B cell (primary cell): ENCODE measurements around the gene POU3F4. TPM values are rescaled to one million over a fixed set of nuclear protein-coding genes. Genes with fewer than 3 reads are reported as not detected.

Source experiments
- ATAC-seq: fragments of 200-7000 bp; cut with Tn5 transposase; one replicate; pipeline ENCODE4 v1.10.0; 2021; ENCODE audit warnings: low read depth, mild to moderate bottlenecking, moderate number of reproducible peaks, moderate library complexity
- CTCF ChIA-PET: fragments of 350-600 bp; sonication (Branson Sonifier 250); formaldehyde crosslinking; loops from one replicate; lab custom pipeline; 2021; ENCODE audit warnings: antibody characterized with exemption, inconsistent platforms; lab: Charles Lee
- POLR2A ChIA-PET: fragments of 350-600 bp; sonication (Branson Sonifier 250); formaldehyde crosslinking; loops from one replicate; lab custom pipeline; 2021; ENCODE audit warnings: antibody characterized with exemption; lab: Charles Lee
- DNase-seq: peaks from one replicate; pipeline ENCODE4 v3.0.0; 2013
- H2AFZ ChIP-seq: 2 replicates; pipeline ENCODE4 v1.6.1; 2012; ENCODE audit warnings: mild to moderate bottlenecking, low read depth, low read length; ENCODE audit not compliant: insufficient read depth, poor library complexity, severe bottlenecking
- H3K27ac ChIP-seq, 2 donors: 1 replicate in 1 of 2; 2 replicates in 1 of 2; pipeline ENCODE4 v1.5.1; 2012 to 2013; ENCODE audit warnings: low read length in 2 of 2, mild to moderate bottlenecking in 2 of 2, moderate library complexity in 1 of 2
- H3K27me3 ChIP-seq, 4 experiments: fragments of 200-600 bp in 1 of 4; sonication (generic) in 1 of 4; replicated peaks in 1 of 4; 1 replicate in 2 of 4; 2 replicates in 2 of 4; pipeline versions ENCODE4 v1.6.1 to v1.7.0; 2013 to 2016; ENCODE audit warnings: low read length in 3 of 4, mild to moderate bottlenecking in 2 of 4, mixed read lengths in 1 of 4, moderate library complexity in 1 of 4; ENCODE audit not compliant: insufficient read depth in 4 of 4, control insufficient read depth in 3 of 4; ENCODE audit errors: control extremely low read depth in 1 of 4
- H3K36me3 ChIP-seq, 2 experiments: replicated peaks in 1 of 2; 1 replicate in 1 of 2; 2 replicates in 1 of 2; pipeline versions ENCODE4 v1.6.1 to v1.7.1; 2013; ENCODE audit warnings: low read length in 1 of 2; ENCODE audit not compliant: insufficient read depth in 2 of 2, control insufficient read depth in 1 of 2; ENCODE audit errors: control extremely low read depth in 1 of 2, extremely low read depth in 1 of 2
- H3K4me1 ChIP-seq, 2 donors: fragments of 200-600 bp in 1 of 2; sonication (generic) in 1 of 2; 1 replicate in 1 of 2; 2 replicates in 1 of 2; pipeline versions ENCODE4 v1.5.1 to v1.6.1; 2013 to 2017; ENCODE audit warnings: low read length in 2 of 2; ENCODE audit not compliant: control insufficient read depth in 2 of 2, insufficient read depth in 2 of 2
- H3K4me2 ChIP-seq: replicated peaks from 2 replicates; pipeline ENCODE3; 2012; ENCODE audit warnings: mild to moderate bottlenecking, low read depth, low read length; ENCODE audit not compliant: poor library complexity, severe bottlenecking
- H3K4me3 ChIP-seq, 5 experiments: fragments of 200-600 bp in 1 of 5; sonication (generic) in 1 of 5; 1 replicate in 3 of 5; 2 replicates in 2 of 5; pipeline versions ENCODE4 v1.5.1 to v1.7.0; 2011 to 2016; ENCODE audit warnings: low read length in 4 of 5, mild to moderate bottlenecking in 4 of 5, low read depth in 2 of 5, control low read depth in 1 of 5, moderate library complexity in 1 of 5; ENCODE audit not compliant: insufficient read depth in 1 of 5; ENCODE audit errors: control extremely low read depth in 1 of 5, extremely low read depth in 1 of 5
- H3K79me2 ChIP-seq: fragments of 200-600 bp; sonication (generic); one replicate; pipeline ENCODE4 v1.6.0; 2016; ENCODE audit warnings: low read length; ENCODE audit not compliant: control insufficient read depth, insufficient read depth
- H3K9ac ChIP-seq: fragments of 200-600 bp; sonication (generic); 2 replicates; pipeline ENCODE4 v1.6.1; 2017; ENCODE audit warnings: mild to moderate bottlenecking, low read length, moderate library complexity
- H3K9me3 ChIP-seq, 3 donors: one replicate each; pipeline versions ENCODE4 v1.6.1 to v1.7.1; 2013; ENCODE audit warnings: low read length in 2 of 3; ENCODE audit not compliant: control insufficient read depth in 2 of 3, insufficient read depth in 1 of 3; ENCODE audit errors: control extremely low read depth in 1 of 3
- H4K20me1 ChIP-seq: 2 replicates; pipeline ENCODE4 v1.6.0; 2012; ENCODE audit warnings: mild to moderate bottlenecking, low read length; ENCODE audit not compliant: insufficient read depth, control insufficient read depth, poor library complexity, severe bottlenecking
- H3K27ac Mint-ChIP-seq: one replicate; pipeline ENCODE4 v1.8.0; 2021; ENCODE audit warnings: mixed read lengths
- H3K27me3 Mint-ChIP-seq: one replicate; pipeline ENCODE4 v1.8.0; 2021; ENCODE audit warnings: mixed read lengths
- H3K4me1 Mint-ChIP-seq: one replicate; pipeline ENCODE4 v1.8.0; 2021; ENCODE audit warnings: mixed read lengths
- H3K4me3 Mint-ChIP-seq: one replicate; pipeline ENCODE4 v1.8.0; 2021; ENCODE audit warnings: mixed read lengths
- H3K9me3 Mint-ChIP-seq: one replicate; pipeline ENCODE4 v1.8.0; 2022; ENCODE audit warnings: mixed read lengths; ENCODE audit not compliant: insufficient read depth
- EZH2 ChIP-seq: IDR thresholded peaks from 2 replicates; pipeline ENCODE4 v1.6.1; 2012; ENCODE audit warnings: borderline replicate concordance, low read depth, mild to moderate bottlenecking, moderate library complexity, low read length; ENCODE audit not compliant: insufficient read depth, poor library complexity, severe bottlenecking
- WGBS: methylation state at CpG from one replicate; pipeline ENCODE4 v1.1.5; 2013; ENCODE audit warnings: missing lambda C conversion rate; ENCODE audit not compliant: insufficient coverage; 5-methylcytosine and 5-hydroxymethylcytosine counted together
- intact Hi-C: fragments of 100-400 bp; cut with micrococcal nuclease; formaldehyde crosslinking; loops from one replicate; pipeline ENCODE4 v1.10.0; 2022
- polyA plus RNA-seq: library from polyadenylated mRNA; depleted of rRNA; stranded (reverse); fragments of >200 nt; gene quantifications from 2 replicates; pipeline ENCODE4 v1.2.3, GENCODE V29; 2012
- total RNA-seq, 2 donors: library from RNA; stranded (reverse); fragments of 120-200 nt in 1 of 2; gene quantifications; 1 replicate in 1 of 2; 2 replicates in 1 of 2; pipeline versions ENCODE4 v1.2.3 to v1.2.4, GENCODE V29; 2013 to 2022
- TF ChIP-seq, protein P1 (sequence below): fragments of 200-600 bp; IDR thresholded peaks from one replicate; pipeline ENCODE4 v1.8.0; 2022; ENCODE audit warnings: antibody characterized with exemption, mild to moderate bottlenecking

Gene POU3F4
- total and polyA plus RNA-seq, 2 donors (not counting 1 experiment from before 2014, with no cell fraction given) = not detected

DNA sequence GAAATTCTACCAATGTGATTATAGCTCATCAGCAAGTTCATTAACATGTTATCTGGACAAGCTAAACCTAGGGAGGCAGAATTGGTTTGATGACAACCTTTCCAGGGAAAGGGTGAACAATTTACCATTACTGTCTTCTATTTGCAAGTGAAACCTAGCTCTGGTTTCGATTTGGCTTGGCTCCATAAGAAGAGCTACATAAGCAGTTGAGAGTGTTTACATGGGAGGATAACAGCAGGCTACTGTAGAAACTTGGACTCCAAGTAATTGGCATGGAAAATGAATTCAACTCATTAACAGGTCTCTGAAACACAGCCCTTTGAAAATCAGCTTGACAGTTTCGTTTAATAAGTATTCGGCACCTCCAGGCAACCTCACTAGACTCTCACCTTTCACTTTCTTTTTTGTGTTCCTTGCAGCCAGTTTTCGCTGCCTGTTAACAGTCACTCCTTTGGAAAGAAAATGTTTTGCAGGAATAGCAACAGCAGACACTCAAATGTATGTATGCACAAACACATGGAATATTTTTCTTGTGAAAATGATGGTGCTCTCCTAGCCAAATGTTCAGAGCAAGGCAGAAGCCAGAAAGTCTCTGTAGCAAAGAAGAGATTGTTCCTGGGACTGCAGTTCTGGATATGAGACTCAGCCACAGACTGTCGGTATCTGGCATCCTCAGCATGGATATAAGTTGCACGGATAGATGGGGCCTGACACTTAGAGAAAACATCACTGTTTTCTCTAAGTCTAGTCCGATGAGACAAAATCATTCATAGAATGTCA lies 27.5 kb downstream of the POU3F4 start:
- H4K20me1 ChIP-seq = no peaks in the 10 kb centered on the region
- WGBS = no CpG with 5 or more reads among the region's 7 CpGs
- peak overlapping the region; percentile 78 for H3K4me3 Mint-ChIP-seq
- CTCF ChIA-PET = no interaction called here
- peak overlapping the region in 4 of 5 experiments; percentile 4 to 53 (median 38) for H3K4me3 ChIP-seq
- peak overlapping the region; percentile 44 for H3K9ac ChIP-seq
- TF ChIP-seq EZH2 = no peak
- TF ChIP-seq, protein P1, sequence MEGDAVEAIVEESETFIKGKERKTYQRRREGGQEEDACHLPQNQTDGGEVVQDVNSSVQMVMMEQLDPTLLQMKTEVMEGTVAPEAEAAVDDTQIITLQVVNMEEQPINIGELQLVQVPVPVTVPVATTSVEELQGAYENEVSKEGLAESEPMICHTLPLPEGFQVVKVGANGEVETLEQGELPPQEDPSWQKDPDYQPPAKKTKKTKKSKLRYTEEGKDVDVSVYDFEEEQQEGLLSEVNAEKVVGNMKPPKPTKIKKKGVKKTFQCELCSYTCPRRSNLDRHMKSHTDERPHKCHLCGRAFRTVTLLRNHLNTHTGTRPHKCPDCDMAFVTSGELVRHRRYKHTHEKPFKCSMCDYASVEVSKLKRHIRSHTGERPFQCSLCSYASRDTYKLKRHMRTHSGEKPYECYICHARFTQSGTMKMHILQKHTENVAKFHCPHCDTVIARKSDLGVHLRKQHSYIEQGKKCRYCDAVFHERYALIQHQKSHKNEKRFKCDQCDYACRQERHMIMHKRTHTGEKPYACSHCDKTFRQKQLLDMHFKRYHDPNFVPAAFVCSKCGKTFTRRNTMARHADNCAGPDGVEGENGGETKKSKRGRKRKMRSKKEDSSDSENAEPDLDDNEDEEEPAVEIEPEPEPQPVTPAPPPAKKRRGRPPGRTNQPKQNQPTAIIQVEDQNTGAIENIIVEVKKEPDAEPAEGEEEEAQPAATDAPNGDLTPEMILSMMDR = no peak
- H3K4me2 ChIP-seq = peak overlapping the region; percentile 23
- H3K27ac ChIP-seq = no peak overlapping the region
- ATAC-seq (no peak), DNase-seq (peak; percentile 3)
- intact Hi-C loops = no loop called here
- H3K27me3 Mint-ChIP-seq = no peaks in the 10 kb centered on the region
- peaks cover 4% of the 10 kb centered on the region for H3K4me1 Mint-ChIP-seq
- H3K9me3 Mint-ChIP-seq = no peaks in the 10 kb centered on the region
- H3K27ac Mint-ChIP-seq = no peak overlapping the region
- POLR2A ChIA-PET = no interaction called here
- H3K4me1 ChIP-seq = no peaks in the 10 kb centered on the region
- no peaks in the 10 kb centered on the region for H3K27me3 ChIP-seq
- no peaks in the 10 kb centered on the region for H3K36me3 ChIP-seq
- H3K79me2 ChIP-seq = no peaks in the 10 kb centered on the region
- H3K9me3 ChIP-seq = no peaks in the 10 kb centered on the region
- peak overlapping the region; percentile 17 for H2AFZ ChIP-seq
